ACC112 (cell line): ENCODE measurements around the gene PAK4.
A peak's percentile ranks its signal among the peaks of the same experiment; 100 is the strongest.
"Not testable (repeated sequence)": the region's sequence is repeated elsewhere in the genome, so short reads cannot be mapped to it uniquely, and the experiment has no call there.

ENCODE experiments used
- H2AFZ ChIP-seq: fragments of 200-600 bp; sonication (generic); one replicate; pipeline ENCODE4 v1.6.0; 2017; ENCODE audit warnings: antibody characterized with exemption, low read length; ENCODE audit not compliant: unreplicated experiment
- H3K27ac ChIP-seq: fragments of 200-600 bp; sonication (generic); 2 replicates; pipeline ENCODE4 v1.5.1; 2014; ENCODE audit warnings: low read depth, mild to moderate bottlenecking, antibody characterized with exemption, low read length, moderate library complexity
- H3K27me3 ChIP-seq: fragments of 200-600 bp; sonication (generic); 2 replicates; pipeline ENCODE4 v1.6.1; 2014; ENCODE audit warnings: mild to moderate bottlenecking, antibody characterized with exemption, low read length, moderate library complexity, mixed read lengths; ENCODE audit not compliant: insufficient read depth
- H3K36me3 ChIP-seq: fragments of 200-600 bp; sonication (generic); 2 replicates; pipeline ENCODE4 v1.6.1; 2016; ENCODE audit warnings: mild to moderate bottlenecking, antibody characterized with exemption, low read length, moderate library complexity, mixed read lengths; ENCODE audit not compliant: insufficient read depth
- H3K4me1 ChIP-seq: fragments of 200-600 bp; sonication (generic); one replicate; pipeline ENCODE4 v1.6.1; 2016; ENCODE audit warnings: low read length, mixed read lengths; ENCODE audit not compliant: insufficient read depth, unreplicated experiment, control insufficient read depth
- H3K4me3 ChIP-seq: fragments of 200-600 bp; sonication (generic); 2 replicates; pipeline ENCODE4 v1.5.1; 2014; ENCODE audit warnings: mild to moderate bottlenecking, low read depth, low read length
- H3K79me2 ChIP-seq: fragments of 200-600 bp; sonication (generic); one replicate; pipeline ENCODE4 v1.6.0; 2016; ENCODE audit warnings: low read length; ENCODE audit not compliant: control insufficient read depth, unreplicated experiment, insufficient read depth

PAK4 gene

DNA sequence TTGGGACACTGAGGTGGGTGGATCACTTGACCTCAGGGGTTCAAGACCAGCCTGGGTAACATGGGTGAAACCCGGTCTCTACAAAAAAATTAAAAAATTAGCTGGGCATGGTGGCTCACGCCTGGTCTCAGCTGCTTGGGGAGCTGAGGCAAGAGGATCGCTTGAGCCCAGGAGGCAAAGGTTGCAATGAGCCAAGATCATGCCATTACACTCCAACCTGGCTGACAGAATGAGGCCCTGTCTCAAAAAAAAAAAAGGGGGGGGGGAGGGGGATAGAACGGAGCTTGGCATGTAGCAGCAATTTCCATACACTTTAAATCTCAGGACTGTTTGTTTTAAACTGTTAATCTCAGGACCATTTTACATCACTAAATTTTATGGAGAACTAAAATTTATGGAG lies 39.2 kb upstream of the PAK4 start:
- no peaks in the 10 kb centered on the region for H3K4me1 ChIP-seq
- no peaks in the 10 kb centered on the region for H3K79me2 ChIP-seq
- no peaks in the 10 kb centered on the region for H3K27me3 ChIP-seq
- no peak overlapping the region for H2AFZ ChIP-seq
- H3K4me3 ChIP-seq, result no peak overlapping the region
- H3K36me3 ChIP-seq, result no peaks in the 10 kb centered on the region
- H3K27ac ChIP-seq, result no peak overlapping the region

DNA sequence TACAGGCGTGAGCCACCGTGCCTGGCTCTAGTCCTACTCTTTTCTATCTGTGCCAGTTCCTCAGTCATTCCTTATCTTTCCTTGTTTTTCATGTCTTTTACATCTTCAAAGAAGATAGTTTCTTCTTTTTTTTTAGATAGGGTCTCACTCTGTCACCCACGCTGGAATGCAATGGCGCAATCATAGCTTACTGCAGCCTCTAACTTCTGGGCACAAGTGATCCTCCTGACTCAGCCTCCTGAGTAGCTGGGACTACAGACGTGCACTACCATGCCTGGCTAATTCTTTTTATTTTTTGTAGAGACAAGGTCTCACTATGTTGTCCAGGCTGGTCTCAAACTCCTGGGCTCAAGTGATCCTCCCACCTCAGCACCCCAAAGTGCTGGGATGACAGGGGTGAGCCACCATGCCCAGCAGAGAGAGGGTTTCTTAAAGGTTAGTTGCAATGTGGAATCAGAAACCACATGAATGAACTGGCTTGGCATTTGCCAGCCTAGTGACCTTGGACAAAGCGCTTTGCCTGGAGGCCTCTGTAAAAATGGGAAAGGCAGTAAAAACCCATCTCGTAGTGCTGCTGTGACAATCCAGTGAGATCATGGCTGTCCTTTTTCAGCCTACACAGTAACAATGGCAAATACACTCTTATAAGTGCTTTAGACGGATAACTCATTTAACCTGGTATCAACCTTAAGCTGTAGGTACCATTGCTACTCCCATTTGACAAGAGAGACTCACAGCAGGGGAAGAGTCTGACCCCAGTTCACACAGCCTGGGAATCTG lies 37.5 kb upstream of the PAK4 start:
- no peaks in the 10 kb centered on the region for H3K27me3 ChIP-seq
- no peaks in the 10 kb centered on the region for H3K36me3 ChIP-seq
- no peaks in the 10 kb centered on the region for H3K79me2 ChIP-seq
- no peaks in the 10 kb centered on the region for H3K4me1 ChIP-seq
- H2AFZ ChIP-seq, result no peak overlapping the region
- H3K27ac ChIP-seq, result no peak overlapping the region
- no peak overlapping the region for H3K4me3 ChIP-seq

DNA sequence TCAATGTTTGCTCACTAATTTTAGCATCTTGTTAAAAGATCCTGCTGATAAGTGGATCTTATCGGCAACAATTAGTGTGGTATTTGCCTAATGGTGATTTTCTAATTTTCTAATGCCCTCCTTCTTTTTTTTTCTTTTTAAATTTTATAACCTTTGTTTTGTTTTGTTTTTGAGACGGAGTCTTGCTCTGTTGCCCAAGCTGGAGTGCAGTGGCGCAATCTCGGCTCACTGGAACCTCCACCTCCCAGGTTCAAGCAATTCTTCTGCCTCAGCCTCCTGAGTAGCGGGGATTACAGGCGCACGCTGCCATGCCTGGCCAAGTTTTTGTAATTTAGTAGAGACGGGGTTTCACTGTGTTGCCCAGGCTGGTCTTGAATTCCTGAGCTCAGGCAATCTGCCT lies 35.6 kb upstream of the PAK4 start:
- H2AFZ ChIP-seq, H3K79me2 ChIP-seq: not testable (repeated sequence)

DNA sequence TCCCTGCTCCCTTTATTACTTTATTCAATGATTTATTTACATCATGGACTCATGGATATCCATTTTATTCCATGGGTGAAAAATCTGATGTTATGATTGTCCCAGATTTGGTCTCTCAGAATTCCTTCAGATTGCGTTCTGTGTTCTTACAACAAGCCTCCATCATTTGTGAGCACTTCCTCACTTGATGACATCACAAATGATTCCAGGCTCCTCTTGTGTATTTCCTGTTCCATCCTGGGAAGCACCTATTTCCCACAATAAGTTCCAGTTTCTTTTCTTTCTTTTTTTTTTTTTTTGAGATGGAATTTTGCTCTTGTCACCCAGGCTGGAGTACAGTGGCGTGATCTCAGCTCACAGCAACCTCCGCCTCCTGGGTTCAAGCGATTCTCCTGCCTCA lies 34.7 kb upstream of the PAK4 start:
- no peaks in the 10 kb centered on the region for H3K27me3 ChIP-seq
- no peaks in the 10 kb centered on the region for H3K79me2 ChIP-seq
- no peak overlapping the region for H3K27ac ChIP-seq

More for the DNA sequence above, 35.6 kb upstream of the PAK4 start:
- not testable (repeated sequence) for H3K4me3 ChIP-seq, H3K27me3 ChIP-seq, H3K27ac ChIP-seq, H3K36me3 ChIP-seq, H3K4me1 ChIP-seq

DNA sequence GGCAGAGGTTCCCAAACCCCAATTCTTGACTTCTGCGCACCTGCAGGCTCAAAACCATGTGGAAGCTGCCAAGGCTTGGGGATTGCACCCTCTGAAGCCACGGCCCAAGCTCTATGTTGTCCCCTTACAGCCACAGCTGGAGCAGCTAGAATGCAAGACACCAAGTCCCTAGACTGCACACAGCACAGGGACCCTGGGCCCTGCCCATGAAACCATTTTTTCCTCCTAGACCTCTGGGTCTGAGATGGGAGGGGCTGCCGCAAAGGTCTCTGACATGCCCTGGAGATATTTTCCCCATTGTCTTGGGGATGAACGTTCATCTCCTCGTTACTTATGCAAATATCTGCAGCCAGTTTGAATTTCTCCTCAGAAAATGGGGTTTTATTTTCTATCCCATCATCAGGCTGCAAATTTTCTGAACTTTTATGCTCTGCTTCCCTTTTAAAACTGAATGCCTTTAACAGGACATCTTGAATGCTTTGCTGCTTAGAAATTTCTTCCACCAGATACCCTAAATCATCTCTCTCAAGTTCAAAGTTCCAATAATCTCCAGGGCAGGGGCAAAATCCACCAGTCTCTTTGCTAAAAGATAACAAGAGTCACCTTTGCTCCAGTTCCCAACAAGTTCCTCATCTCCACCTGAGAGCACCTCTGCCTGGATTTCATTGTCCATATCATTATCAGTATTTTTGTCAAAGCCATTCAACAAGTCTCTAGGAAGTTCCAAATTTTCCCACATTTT lies 29.6 kb upstream of the PAK4 start:
- not testable (repeated sequence) for H3K4me3 ChIP-seq, H3K36me3 ChIP-seq, H3K27me3 ChIP-seq, H3K79me2 ChIP-seq, H3K4me1 ChIP-seq, H3K27ac ChIP-seq, H2AFZ ChIP-seq

More for the DNA sequence above, 34.7 kb upstream of the PAK4 start:
- Histone ChIP-seq H3K36me3 (no peaks in the 10 kb centered on the region), H2AFZ (no peak overlapping the region), H3K4me1 (peaks cover 6% of the 10 kb centered on the region), H3K4me3 (no peak overlapping the region)

DNA sequence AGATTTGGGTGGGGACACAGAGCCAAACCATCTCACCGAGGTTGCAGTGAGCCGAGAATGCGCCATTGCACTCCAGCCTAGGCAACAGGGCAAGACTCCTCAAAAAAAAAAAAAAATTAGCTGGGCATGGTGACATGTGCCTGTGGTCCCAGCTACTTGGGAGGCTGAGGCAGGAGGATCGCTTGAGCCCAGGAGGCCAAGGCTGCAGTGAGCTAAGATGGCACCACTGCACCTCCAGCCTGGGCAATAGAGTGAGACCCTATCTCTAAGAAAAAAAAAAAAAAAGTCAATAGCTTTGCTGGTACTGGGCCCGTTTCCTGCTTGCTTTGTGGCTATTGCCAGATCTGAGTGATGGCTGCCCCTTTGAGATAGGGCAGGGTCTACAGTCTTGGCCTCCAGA lies 28.3 kb upstream of the PAK4 start:
- H3K27ac ChIP-seq, result no peak overlapping the region
- no peak overlapping the region for H3K4me3 ChIP-seq
- H3K27me3 ChIP-seq, result no peaks in the 10 kb centered on the region
- peaks cover 6% of the 10 kb centered on the region for H3K4me1 ChIP-seq
- no peaks in the 10 kb centered on the region for H3K36me3 ChIP-seq
- no peak overlapping the region for H2AFZ ChIP-seq
- no peaks in the 10 kb centered on the region for H3K79me2 ChIP-seq

DNA sequence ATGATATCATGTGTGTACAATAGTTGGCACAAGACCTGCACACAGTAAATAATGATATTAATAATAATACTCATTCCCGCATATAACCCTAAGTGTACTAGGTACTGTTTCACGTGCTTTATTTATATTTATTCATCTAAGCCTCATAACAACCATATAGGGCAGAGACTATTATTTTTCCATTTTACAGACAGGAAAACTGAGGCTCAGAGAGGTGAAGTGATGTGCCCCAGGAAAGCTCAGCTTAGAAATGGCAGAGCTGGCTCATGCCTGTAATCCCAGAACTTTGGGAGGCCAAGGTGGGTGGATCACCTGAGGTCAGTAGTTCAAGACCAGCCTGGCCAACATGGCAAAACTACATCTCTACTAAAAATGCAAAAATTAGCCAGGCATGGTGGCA lies 27.9 kb upstream of the PAK4 start:
- Histone ChIP-seq H3K4me3 (no peak overlapping the region), H2AFZ (no peak overlapping the region), H3K4me1 (peaks cover 6% of the 10 kb centered on the region), H3K27ac (no peak overlapping the region), H3K79me2 (no peaks in the 10 kb centered on the region), H3K36me3 (no peaks in the 10 kb centered on the region), H3K27me3 (no peaks in the 10 kb centered on the region)

DNA sequence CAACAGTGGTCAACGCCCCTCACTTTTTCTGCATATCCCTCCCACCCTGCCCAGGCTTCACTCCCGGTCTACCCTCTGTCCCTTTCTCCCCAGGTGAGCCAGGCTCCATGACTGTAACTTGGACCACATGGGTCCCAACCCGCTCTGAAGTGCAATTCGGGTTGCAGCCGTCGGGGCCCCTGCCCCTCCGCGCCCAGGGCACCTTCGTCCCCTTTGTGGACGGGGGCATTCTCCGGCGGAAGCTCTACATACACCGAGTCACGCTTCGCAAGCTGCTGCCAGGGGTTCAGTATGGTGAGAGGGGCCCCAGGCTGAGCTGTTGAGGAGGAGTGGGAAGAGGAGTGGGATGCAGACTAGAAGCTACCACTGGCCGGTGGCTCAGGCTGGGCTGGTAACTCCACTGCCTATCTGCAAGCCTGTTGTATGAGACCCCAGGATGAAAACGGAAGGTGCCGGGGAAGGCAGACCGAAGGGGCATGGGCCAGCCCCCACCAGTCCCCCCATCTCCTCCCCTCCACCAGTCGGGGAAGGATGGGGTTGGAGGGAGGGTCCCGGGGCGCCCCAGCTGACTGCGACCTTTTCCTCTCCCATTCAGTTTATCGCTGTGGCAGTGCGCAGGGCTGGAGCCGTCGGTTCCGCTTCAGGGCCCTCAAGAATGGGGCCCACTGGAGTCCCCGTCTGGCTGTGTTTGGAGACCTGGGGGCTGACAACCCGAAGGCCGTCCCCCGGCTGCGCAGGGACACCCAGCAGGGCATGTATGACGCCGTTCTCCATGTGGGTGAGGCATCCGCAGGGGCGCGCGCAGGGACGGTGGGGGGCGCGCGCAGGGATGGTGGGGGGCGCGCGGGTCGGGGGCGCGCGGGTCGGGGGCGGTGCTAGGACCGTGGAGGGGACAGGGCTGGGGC lies 27.0 kb upstream of the PAK4 start:
- Histone ChIP-seq H3K4me3 (peak overlapping the region; percentile 28; the same call in 1 of the 2 replicates), H2AFZ (no peak overlapping the region)

DNA sequence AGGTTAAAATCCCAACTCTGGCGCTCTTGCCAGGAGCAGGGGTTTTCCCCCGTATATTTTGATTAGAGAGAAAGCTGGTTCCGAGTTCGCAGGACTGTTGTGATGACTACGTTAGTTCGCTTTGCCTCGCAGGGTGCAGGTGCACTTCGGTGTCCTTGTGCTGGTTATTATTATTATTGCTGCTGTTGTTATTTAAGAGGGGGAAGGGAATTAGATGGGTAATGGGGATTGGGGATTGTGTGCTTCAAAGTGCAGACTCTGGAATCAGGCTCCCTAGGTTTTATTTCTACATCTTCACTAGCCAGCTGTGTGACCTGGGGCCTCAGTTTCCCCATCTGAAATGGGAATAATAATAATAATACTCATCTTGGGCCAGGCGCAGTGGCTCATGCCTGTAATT lies 26.2 kb upstream of the PAK4 start:
- Histone ChIP-seq H3K27ac (no peak overlapping the region), H3K4me1 (no peaks in the 10 kb centered on the region), H2AFZ (no peak overlapping the region), H3K79me2 (no peaks in the 10 kb centered on the region), H3K27me3 (no peaks in the 10 kb centered on the region), H3K4me3 (no peak overlapping the region), H3K36me3 (no peaks in the 10 kb centered on the region)

More for the DNA sequence above, 27.0 kb upstream of the PAK4 start:
- Histone ChIP-seq H3K27ac (no peak overlapping the region), H3K36me3 (no peaks in the 10 kb centered on the region), H3K79me2 (no peaks in the 10 kb centered on the region), H3K4me1 (peaks cover 1% of the 10 kb centered on the region), H3K27me3 (no peaks in the 10 kb centered on the region)

DNA sequence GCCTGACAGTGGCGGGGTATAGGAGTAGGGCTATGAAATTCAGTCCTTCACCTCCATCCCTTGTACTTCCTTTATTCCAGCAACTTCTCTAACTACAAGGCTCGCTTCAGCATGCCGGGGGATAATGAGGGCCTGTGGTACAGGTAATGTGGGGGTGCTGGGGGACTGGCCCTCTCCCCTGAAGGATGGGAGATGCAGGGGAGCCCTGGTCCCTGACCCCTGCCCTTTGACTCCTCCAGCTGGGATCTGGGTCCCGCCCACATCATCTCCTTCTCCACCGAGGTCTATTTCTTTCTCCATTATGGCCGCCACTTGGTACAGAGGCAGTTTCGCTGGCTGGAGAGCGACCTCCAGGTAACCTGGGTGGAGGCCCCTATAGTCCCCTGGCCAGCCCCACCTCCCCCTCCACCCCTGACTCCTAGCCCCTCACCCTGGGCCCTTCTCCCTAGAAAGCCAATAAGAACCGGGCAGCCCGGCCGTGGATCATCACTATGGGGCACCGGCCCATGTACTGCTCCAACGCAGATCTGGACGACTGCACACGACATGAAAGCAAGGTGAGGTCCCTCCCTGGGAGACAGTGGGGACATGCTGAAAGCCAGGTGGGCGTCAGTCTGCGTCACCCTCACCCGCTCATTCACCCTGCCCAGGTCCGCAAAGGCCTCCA lies 25.0 kb upstream of the PAK4 start:
- no peaks in the 10 kb centered on the region for H3K36me3 ChIP-seq
- no peaks in the 10 kb centered on the region for H3K79me2 ChIP-seq
- no peak overlapping the region for H3K4me3 ChIP-seq
- H3K4me1 ChIP-seq, result no peaks in the 10 kb centered on the region
- no peaks in the 10 kb centered on the region for H3K27me3 ChIP-seq
- H2AFZ ChIP-seq, result no peak overlapping the region
- H3K27ac ChIP-seq, result no peak overlapping the region
